NCI-H1105 (cell line): ENCODE measurements around the gene ADAMTS2.
"Not testable (repeated sequence)": the region's sequence is repeated elsewhere in the genome, so short reads cannot be mapped to it uniquely, and the experiment has no call there.

ENCODE experiments used
- DNase-seq: peaks from one replicate; lab custom pipeline; 2025; lab: John Stamatoyannopoulos, UW

Gene ADAMTS2

GRCh38 chr5:179325296-179326031 is 19.8 kb downstream of the ADAMTS2 start:
- no peak for DNase-seq

GRCh38 chr5:179324760-179325295 is 20.4 kb downstream of the ADAMTS2 start:
- no peak for DNase-seq

GRCh38 chr5:179324316-179324715 is 20.9 kb downstream of the ADAMTS2 start:
- not testable (repeated sequence) for DNase-seq

GRCh38 chr5:179323026-179323870 is 22.0 kb downstream of the ADAMTS2 start:
- DNase-seq, result no peak

- DNase-seq, result no peak
Observed at GRCh38 chr5:179322071-179323025, 22.9 kb downstream of the ADAMTS2 start.

GRCh38 chr5:179321206-179321987 is 23.9 kb downstream of the ADAMTS2 start:
- no peak for DNase-seq

GRCh38 chr5:179319741-179320281 is 25.4 kb downstream of the ADAMTS2 start:
- no peak for DNase-seq

- DNase-seq, result no peak
Observed at GRCh38 chr5:179319123-179319522, 26.1 kb downstream of the ADAMTS2 start.

- DNase-seq, result no peak
Observed at GRCh38 chr5:179318221-179318955, 26.9 kb downstream of the ADAMTS2 start.

GRCh38 chr5:179317411-179318220 is 27.6 kb downstream of the ADAMTS2 start:
- DNase-seq, result no peak

- no peak for DNase-seq
Observed at GRCh38 chr5:179316982-179317381, 28.3 kb downstream of the ADAMTS2 start.

- DNase-seq, result no peak
Observed at GRCh38 chr5:179316111-179316551, 29.1 kb downstream of the ADAMTS2 start.

GRCh38 chr5:179315356-179315890 is 29.8 kb downstream of the ADAMTS2 start:
- no peak for DNase-seq

GRCh38 chr5:179314606-179315355 is 30.5 kb downstream of the ADAMTS2 start:
- DNase-seq, result no peak

GRCh38 chr5:179313849-179314521 is 31.3 kb downstream of the ADAMTS2 start:
- DNase-seq, result no peak

- DNase-seq, result no peak
Observed at GRCh38 chr5:179312557-179313235, 32.6 kb downstream of the ADAMTS2 start.

GRCh38 chr5:179311581-179311980 is 33.7 kb downstream of the ADAMTS2 start:
- DNase-seq, result no peak
